ENCODE measurements around the gene MYO3B.

The MYO3B gene

GRCh38 chr2:170409164-170409535 is 231.2 kb downstream of the MYO3B start:
- H3K4me3 ChIP-seq (ENCODE audit: low read depth, low read length): no peak overlapping the region
- TF ChIP-seq, protein P1, sequence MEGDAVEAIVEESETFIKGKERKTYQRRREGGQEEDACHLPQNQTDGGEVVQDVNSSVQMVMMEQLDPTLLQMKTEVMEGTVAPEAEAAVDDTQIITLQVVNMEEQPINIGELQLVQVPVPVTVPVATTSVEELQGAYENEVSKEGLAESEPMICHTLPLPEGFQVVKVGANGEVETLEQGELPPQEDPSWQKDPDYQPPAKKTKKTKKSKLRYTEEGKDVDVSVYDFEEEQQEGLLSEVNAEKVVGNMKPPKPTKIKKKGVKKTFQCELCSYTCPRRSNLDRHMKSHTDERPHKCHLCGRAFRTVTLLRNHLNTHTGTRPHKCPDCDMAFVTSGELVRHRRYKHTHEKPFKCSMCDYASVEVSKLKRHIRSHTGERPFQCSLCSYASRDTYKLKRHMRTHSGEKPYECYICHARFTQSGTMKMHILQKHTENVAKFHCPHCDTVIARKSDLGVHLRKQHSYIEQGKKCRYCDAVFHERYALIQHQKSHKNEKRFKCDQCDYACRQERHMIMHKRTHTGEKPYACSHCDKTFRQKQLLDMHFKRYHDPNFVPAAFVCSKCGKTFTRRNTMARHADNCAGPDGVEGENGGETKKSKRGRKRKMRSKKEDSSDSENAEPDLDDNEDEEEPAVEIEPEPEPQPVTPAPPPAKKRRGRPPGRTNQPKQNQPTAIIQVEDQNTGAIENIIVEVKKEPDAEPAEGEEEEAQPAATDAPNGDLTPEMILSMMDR (conservative IDR thresholded peaks at IDR 0.05; ENCODE audit: low read depth, low read length): peak; percentile 90

GRCh38 chr2:170411660-170412059 is 233.7 kb downstream of the MYO3B start:
- DNase-seq (ENCODE audit: low read depth): no peak
- TF ChIP-seq, protein P1 (conservative IDR thresholded peaks at IDR 0.05; ENCODE audit: low read depth, low read length): no peak
- H3K4me3 ChIP-seq (ENCODE audit: low read depth, low read length): no peak overlapping the region

More at GRCh38 chr2:170409164-170409535, 231.2 kb downstream of the MYO3B start:
- DNase-seq (ENCODE audit: low read depth): peak; percentile 81

- TF ChIP-seq, protein P1 (conservative IDR thresholded peaks at IDR 0.05; ENCODE audit: low read depth, low read length): no peak
- no peak overlapping the region for H3K4me3 ChIP-seq (ENCODE audit: low read depth, low read length)
- no peak for DNase-seq (ENCODE audit: low read depth)
Observed at GRCh38 chr2:170420961-170421687, 243.2 kb downstream of the MYO3B start.

GRCh38 chr2:170423919-170424318 is 246.0 kb downstream of the MYO3B start:
- TF ChIP-seq, protein P1 (conservative IDR thresholded peaks at IDR 0.05; ENCODE audit: low read depth, low read length): no peak
- no peak for DNase-seq (ENCODE audit: low read depth)
- no peak overlapping the region for H3K4me3 ChIP-seq (ENCODE audit: low read depth, low read length)

- peak; percentile 60 for DNase-seq (ENCODE audit: low read depth)
- TF ChIP-seq, protein P1 (conservative IDR thresholded peaks at IDR 0.05; ENCODE audit: low read depth, low read length): no peak
- H3K4me3 ChIP-seq (ENCODE audit: low read depth, low read length): no peak overlapping the region
Observed at GRCh38 chr2:170425281-170425751, 247.4 kb downstream of the MYO3B start.

DNA sequence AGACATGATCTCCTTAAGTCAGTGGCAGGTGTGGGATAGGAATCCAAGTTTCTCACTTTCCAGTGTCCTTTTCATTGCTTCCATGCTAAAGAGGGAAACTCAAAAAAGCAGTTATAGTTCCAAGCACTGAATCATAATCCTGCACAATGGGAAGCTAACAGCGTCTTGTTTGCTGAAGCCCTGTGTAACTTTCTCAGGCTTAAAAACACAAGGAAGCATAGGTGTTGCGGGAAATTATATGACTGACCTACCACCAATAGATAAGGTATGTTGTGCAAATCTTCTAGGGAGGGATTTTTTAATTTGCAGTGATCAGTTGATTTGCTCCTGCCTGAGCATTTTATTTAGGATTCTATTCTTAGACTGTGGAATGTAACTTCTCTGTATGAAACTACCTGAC is 250.9 kb downstream of the MYO3B start:
- H3K4me3 ChIP-seq (ENCODE audit: low read depth, low read length): no peak overlapping the region
- TF ChIP-seq, protein P1 (conservative IDR thresholded peaks at IDR 0.05; ENCODE audit: low read depth, low read length): no peak
- DNase-seq (ENCODE audit: low read depth): no peak

DNA sequence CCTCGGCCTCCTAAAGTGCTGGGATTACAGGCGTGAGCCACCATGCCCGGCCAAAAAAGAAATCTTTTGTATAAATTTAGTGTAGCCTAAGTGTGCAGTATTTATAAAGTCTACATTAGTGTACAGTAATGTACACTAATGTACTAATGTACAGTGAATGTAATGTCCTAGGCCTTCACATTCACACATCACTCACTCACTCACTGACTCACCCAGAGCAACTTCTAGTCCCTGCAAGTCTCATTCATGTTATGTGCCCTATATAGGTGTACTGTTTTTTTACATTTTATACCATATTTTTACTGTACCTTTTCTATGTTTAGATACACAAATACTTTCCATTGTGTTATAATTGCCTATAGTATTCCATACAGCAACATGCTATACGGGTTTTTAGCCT is 254.9 kb downstream of the MYO3B start:
- H3K4me3 ChIP-seq (ENCODE audit: low read depth, low read length): no peak overlapping the region
- no peak for DNase-seq (ENCODE audit: low read depth)
- TF ChIP-seq, protein P1 (conservative IDR thresholded peaks at IDR 0.05; ENCODE audit: low read depth, low read length): no peak
